ENCODE results near the gene C5orf58. TPM values are rescaled to one million over a fixed set of nuclear protein-coding genes. Genes with fewer than 3 reads are reported as not detected.

The C5orf58 gene
- total and polyA plus RNA-seq, 9 of the 15 experiments (the other 6 are each of a cell fraction or from before 2014, with no cell fraction given) = 1.5 to 7.6 (median 5.3) TPM

DNA sequence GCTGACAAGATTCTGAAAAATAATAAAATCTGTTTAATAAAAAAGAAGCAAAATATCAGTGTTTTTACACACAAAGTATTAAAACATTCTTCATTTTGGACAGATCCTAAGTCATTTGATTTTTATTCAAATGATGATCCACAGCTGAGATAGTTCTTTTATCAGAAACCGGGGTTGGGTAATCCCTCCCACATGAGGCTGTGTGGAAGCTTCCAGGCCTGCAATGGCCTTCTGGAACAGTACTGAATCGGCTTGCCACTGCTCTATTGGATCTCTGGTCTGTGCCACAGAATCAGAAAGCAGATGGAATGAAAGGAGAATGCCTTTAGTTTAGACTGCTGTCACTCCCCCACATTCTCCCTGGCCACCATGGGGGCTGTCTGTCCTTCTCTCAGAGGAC is 6.1 kb upstream of the C5orf58 start:
- CTCF ChIA-PET (ENCODE audit: low intra/inter-chr PET ratio) = interaction anchor here (2.4 to 4.2 kb wide), 3 partner anchors 112 to 397 kb away, joined by 5 to 58 read pairs (median 22); no protein-coding TSS in a partner anchor
- Histone ChIP-seq H3K4me3 (no peak overlapping the region), H3K27ac (ENCODE audit: extremely low read depth, low read depth, low read length) (no peak overlapping the region), H2AFZ (ENCODE audit: low read depth, low read length) (no peak overlapping the region), H4K20me1 (replicated peaks; ENCODE audit: control insufficient read depth, insufficient read depth, low read length) (no peaks in the 10 kb centered on the region), H3K9me3 (replicated peaks; ENCODE audit: control insufficient read depth, insufficient read depth, low read depth, low read length) (no peaks in the 10 kb centered on the region), H3K4me2 (ENCODE audit: insufficient read depth, low read length) (no peak overlapping the region), H3K79me2 (ENCODE audit: control insufficient read depth, insufficient read depth, low read length) (no peaks in the 10 kb centered on the region), H3K36me3 (ENCODE audit: control insufficient read depth, insufficient read depth, low read length) (no peaks in the 10 kb centered on the region), H3K27me3 (ENCODE audit: control insufficient read depth in 2 of 2, insufficient read depth in 2 of 2, low read length in 2 of 2) (no peaks in the 10 kb centered on the region), H3K9ac (ENCODE audit: insufficient read depth in 1 of 2, low read depth in 2 of 2, low read length in 2 of 2) (no peak overlapping the region), H3K9me1 (ENCODE audit: control insufficient read depth, insufficient read depth, low read length) (no peaks in the 10 kb centered on the region), H3K4me1 (replicated peaks in 1 of 2; ENCODE audit: control insufficient read depth in 2 of 2, insufficient read depth in 2 of 2, low read length in 2 of 2) (no peaks in the 10 kb centered on the region)
- POLR2A ChIA-PET = interaction anchor here (0.6 kb wide), 1 partner anchor 204 kb away, joined by 4 read pairs; no protein-coding TSS in a partner anchor
- BruUV-seq (replicated peaks) = no TSS peak
- in situ Hi-C loops (cut with MboI) = loop anchor here (5.0 to 10.0 kb wide), 3 partner anchors 111 to 398 kb away; no protein-coding TSS in a partner anchor
- TF ChIP-seq RCOR1 (IDR thresholded peaks at IDR 0.05; ENCODE audit: borderline replicate concordance in 1 of 2, low read depth in 2 of 2, low read length in 2 of 2) = no peak
- TF ChIP-seq NFATC3 (IDR thresholded peaks at IDR 0.05) = no peak
- TF ChIP-seq RBM39 (optimal IDR thresholded peaks at IDR 0.05; ENCODE audit: low read depth, low read length) = no peak
- TF ChIP-seq ZNF121 (CRISPR knock-in tag; conservative IDR thresholded peaks at IDR 0.05) = no peak
- no peak for TF ChIP-seq ZNF24 (IDR thresholded peaks at IDR 0.05)
- no peak for TF ChIP-seq ZNF134 (CRISPR knock-in tag; conservative IDR thresholded peaks at IDR 0.05)
- TF ChIP-seq ZNF609 (CRISPR knock-in tag; IDR thresholded peaks at IDR 0.05; ENCODE audit: borderline replicate concordance) = no peak
- 11% methylated on average over 2 of the region's 2 CpGs for WGBS (ENCODE audit: insufficient coverage, low coverage, missing lambda C conversion rate)
- FAIRE-seq (no peak), DNase-seq (ENCODE audit: extremely low read depth in 1 of 4, low spot score in 3 of 4) (no peak), ATAC-seq (no peak)
- intact Hi-C loops (cut with micrococcal nuclease) = loop anchor here (1.0 to 5.0 kb wide), 4 partner anchors 42 to 396 kb away; no protein-coding TSS in a partner anchor
